Stimulated activated CD4-positive, alpha-beta T cell treated with anti-CD3 and anti-CD28 coated beads, Interleukin-4, amount 100 ng/mL, for 1 hour (primary cell): ENCODE measurements around the gene PICALM.
"Not testable (repeated sequence)": the region's sequence is repeated elsewhere in the genome, so short reads cannot be mapped to it uniquely, and the experiment has no call there.

Experiments used
- DNase-seq: peaks from one replicate; pipeline ENCODE4 v3.0.0-alpha.2; 2020

Gene PICALM

DNA sequence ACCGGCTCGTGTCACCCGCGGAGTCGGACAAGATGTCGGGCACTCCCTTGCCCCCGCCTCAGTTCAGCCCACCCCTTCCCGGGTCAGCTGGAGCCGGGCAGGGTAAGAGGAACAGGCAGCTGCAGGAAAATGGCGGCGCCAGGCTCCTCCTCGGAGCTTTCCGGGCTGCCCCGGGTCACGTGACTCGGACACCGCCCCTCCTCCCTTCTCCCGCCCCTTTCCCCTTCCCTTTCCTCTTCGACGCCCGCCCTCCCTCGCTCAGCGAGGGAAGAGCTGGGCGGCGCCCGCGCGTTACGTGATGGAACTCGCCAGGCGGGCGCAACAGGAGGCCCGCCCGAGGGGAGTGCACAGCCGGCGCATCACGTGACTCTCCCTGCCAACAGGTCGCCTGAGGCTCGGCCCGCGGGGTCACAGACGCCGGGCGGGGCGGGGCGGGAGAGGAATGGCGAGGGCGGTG is at the start of gene PICALM:
Gene PICALM (minus strand): TSS at position 134 of the 457 bp plus-strand sequence. CDS start 304 bp downstream, outside the sequence.
- DNase-seq: peak; percentile 97

GRCh38 chr11:86118253-86118652 is 49.4 kb upstream of the PICALM start:
- DNase-seq: no peak

DNA sequence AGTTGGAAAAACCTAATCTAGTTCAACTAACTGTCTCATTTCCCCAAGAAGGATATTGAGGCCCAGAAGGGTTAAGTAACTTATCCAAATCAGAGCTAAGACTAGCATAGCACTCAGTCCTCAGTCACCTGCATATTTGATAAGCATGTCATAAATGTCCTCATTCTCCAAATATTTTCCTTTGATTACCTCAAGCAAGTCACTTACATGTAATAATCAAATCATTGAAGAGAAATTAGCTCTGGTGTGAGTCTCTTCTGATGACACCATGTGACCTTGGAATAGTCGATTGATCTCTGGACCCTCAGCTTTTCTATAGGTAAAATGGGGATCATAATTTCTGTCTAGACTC is 48.8 kb upstream of the PICALM start:
- no peak for DNase-seq

DNA sequence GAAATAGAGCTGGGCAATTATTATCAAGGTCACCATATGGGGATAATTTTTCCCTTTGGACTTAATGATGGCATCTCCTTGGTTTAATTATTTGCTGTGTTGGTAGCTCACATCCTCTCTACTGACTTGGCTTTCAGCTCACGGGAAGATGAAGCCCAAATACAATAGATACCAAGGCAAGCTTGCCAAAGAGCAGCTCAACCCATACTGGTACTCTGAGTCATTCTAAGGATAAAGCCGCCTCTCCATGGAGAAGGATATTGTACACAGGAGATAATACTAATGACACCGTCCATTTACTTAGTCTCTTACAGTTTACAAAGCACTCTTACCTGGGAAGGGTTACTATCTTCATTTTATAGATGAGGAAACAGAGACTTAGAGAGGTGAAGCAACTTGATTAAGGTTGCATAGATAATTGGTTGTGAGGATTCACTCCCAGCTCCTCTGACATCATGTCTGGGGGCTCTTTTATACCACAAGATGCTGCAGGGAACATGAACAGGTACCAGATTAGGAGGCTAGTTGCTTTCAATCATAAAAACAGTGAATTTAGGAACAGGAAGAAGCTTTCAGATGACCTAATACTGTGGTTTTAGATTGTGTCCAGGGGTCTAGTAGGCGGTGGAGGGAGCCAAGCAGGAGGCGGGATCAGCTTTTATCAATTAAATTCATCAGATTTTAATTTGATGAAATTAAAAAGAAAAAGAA is 48.3 kb upstream of the PICALM start:
- DNase-seq: no peak

- peak; percentile 9 for DNase-seq
Measured at GRCh38 chr11:86116386-86116726, 47.5 kb upstream of the PICALM start.

- no peak for DNase-seq
Measured at GRCh38 chr11:86115542-86116385, 46.9 kb upstream of the PICALM start.

DNA sequence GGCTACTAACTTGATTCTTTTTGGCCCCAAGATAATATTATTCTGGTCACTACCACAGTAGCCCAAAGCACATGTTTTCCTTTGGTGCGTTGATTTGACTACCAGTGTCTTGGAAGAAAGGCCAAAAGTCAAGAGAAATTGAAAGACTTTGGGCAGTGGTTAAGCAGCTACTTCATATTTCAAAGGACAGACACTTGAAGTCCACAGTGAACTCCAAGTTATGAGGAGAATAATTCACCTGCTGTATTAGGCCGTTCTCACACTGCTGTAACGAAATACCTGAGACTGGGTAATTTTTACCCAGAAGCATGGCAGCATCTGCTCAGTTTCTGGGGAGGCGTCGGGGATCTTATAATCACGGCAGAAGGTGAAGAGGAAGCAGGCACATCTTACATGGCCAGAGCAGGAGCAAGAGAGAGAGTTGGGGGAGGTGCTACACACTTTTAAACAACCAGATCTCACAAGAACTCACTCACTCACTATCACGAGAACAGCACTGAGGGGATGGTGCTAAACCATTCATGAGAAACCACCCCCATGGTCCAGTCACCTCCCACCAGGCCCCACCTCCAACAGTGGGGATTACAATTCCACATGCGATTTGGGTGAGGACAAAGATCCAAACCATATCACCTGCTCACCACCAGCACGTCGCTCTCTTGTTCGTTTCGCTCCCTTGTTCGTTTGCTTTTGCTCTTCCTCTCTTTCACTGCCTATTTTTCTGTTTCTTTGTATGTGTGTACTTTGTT is 40.2 kb upstream of the PICALM start:
- no peak for DNase-seq

DNA sequence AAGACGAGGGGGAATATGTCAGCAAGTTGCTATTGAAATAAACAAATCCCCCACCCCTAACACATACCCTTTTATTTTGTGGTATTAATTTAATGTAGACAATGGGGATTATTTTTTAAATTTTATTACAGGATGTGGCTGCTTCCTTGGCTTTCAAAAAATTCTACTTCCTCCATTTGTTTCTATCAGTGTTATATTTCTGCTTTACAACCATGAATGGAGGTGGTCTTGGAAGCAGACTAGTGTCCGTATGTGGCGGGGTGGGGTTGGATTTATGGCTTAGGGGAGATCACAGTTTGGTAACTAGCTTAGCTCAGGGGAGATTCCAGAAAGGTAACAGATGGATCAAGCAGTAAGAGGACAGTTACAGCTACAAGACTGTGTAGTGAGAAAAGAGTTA is 39.3 kb upstream of the PICALM start:
- no peak for DNase-seq

- no peak for DNase-seq
Measured at GRCh38 chr11:86106916-86107315, 38.0 kb upstream of the PICALM start.

DNA sequence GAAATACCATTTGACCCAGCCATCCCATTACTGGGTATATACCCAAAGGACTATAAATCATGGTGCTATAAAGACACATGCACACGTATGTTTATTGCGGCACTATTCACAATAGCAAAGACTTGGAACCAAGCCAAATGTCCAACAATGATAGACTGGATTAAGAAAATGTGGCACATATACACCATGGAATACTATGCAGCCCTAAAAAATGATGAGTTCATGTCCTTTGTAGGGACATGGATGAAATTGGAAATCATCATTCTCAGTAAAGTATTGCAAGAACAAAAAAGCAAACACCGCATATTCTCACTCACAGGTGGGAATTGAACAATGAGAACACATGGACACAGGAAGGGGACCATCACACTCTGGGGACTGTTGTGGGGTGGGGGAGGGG is 37.1 kb upstream of the PICALM start:
- DNase-seq: not testable (repeated sequence)

DNA sequence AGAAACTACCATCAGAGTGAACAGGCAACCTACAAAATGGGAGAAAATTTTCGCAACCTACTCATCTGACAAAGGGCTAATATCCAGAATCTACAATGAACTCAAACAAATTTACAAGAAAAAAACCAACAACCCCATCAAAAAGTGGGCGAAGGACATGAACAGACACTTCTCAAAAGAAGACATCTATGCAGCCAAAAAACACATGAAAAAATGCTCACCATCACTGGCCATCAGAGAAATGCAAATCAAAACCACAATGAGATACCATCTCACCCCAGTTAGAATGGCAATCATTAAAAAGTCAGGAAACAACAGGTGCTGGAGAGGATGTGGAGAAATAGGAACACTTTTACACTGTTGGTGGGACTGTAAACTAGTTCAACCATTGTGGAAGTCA is 36.7 kb upstream of the PICALM start:
- not testable (repeated sequence) for DNase-seq

DNA sequence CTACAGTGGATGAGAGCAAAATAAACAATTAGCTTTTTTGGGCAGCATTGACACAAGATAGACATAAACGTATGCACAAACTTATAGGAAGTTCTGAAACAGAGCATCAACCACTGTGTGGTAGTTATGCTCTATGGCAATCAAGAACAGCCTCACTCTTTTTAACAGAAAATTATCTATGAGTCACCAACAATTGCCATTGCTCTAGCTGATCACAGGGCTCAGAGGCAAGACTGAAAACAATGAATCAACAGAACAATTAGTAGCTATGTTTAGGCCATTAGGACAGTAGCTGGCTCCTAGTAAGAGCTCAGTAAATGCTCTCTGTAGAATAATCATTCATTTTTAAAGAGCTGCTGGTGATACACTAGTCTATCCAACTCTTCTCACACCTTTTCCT is 34.9 kb upstream of the PICALM start:
- DNase-seq: no peak

DNA sequence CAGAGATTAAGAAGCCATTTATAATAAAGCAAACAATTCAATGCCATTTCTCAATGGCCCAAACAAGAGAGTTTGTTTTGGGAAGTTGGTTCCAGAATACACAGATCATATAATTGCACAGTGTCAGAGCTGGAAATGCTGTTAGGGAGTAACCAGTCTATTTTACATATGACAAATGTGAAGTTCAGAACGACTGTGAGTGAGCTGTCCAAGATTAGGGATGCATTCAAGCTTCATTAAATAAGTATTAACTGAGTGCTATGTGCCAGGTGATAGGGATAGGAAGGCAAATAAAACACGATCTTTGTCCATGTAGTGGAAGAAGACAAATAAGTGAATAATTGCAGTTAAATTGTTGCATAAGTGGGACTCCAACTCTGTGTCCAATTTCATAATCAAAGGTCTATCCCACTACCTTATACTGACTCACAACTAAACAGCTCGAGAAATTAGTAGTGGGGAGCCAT is 33.1 kb upstream of the PICALM start:
- DNase-seq: no peak

DNA sequence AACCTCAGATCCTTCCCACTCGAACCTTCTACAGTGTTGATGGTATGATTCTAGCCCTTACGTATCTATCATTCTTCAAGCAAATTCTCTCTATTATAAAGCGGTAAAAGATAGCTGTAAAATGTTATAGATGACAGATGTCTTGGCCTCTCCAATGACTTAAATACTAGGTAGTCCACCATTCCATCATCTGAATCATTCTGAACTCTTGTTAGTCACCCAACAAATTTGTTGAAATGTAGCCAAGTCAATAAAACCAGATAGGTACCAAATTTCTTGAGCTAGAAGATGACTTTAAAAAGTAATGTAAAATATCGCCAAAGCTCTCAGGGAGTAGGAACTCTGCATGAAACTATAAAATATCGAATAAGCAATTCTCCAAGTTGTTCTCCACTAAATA is 32.6 kb upstream of the PICALM start:
- no peak for DNase-seq

DNA sequence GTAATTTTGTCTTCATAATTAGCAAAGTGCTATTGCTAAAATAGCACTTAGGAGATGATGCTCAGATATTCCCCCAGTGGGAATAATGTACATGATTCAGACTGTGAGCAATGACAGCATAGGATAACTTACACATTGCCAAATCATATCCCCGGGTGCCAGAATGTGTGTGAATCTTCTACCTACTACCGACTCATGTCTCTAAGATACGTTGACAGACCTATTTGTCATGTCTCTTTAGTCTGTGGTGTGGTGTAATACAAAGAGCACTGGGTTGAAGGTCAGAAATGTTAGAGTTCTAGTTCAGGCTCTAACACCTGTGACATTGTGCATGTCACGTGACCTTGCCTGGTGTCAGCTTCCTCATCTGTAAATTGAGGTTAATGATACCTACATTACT is 31.0 kb upstream of the PICALM start:
- DNase-seq: no peak

GRCh38 chr11:86097980-86098379 is 29.1 kb upstream of the PICALM start:
- DNase-seq: no peak

GRCh38 chr11:86091566-86091965 is 22.7 kb upstream of the PICALM start:
- no peak for DNase-seq

- no peak for DNase-seq
Measured at GRCh38 chr11:86091086-86091485, 22.2 kb upstream of the PICALM start.

DNA sequence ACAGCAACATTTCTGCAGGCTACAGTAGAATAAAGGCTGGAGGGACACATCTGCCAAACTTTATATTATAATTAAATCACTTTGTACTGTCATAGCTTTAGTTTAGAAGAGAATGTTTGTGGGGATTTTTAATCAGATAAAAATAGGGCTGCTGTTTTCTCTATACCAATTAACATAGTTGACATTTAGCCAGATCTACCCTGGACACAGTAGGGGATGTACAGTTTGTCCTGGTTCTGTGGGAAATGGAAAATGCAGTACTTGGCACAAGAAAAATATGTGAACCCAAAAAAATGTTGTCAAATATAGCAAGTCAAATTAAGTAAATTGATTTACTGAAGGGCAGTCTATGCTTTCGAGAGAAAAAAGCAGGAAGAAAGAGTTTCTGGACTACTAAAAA is 20.8 kb upstream of the PICALM start:
- no peak for DNase-seq

GRCh38 chr11:86087688-86088087 is 18.8 kb upstream of the PICALM start:
- not testable (repeated sequence) for DNase-seq

DNA sequence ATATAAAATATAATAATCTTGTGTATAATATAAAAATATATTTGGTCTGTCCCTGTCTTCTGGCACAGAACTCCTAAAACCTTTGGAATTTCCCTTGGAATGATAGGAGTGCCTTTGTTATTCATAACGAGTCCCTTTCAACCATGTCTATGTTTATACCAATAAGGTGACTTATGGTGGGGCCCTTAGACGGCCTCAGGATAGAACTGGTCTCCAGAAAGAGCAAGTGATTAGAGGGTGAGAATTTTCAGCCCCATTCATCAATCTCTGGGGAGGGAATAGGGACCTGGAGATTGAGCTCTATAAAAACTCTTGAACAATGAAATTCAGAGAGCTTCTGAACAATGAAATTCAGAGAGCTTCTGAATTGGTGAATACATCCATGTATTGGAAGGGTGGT is 18.4 kb upstream of the PICALM start:
- no peak for DNase-seq

GRCh38 chr11:86081455-86081854 is 12.6 kb upstream of the PICALM start:
- DNase-seq: no peak

DNA sequence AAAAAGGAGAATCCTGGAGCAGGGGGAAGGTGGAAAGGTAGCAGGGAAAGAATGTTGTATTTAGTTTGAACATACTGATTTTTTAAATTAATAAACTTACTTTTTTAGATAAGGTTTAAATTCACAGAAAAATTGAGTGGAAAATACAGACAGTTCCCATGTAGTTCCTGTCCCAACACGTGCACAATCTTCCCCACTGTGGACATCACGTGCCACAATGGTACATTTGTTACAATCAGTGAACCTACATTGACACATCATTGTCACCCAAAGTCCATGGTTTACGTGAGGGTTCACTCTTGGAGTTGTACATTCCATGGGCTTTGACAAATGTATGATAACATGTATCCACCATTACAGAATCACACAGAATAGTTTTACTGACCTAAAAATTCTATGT is 10.5 kb upstream of the PICALM start:
- no peak for DNase-seq

- no peak for DNase-seq
Measured at GRCh38 chr11:86073948-86074347, 5.1 kb upstream of the PICALM start.
